HL-60 (cell line): Measurements from ENCODE around the gene CYB561.

Source experiments
- POLR2AphosphoS5 ChIP-seq: IDR thresholded peaks from 2 replicates; pipeline ENCODE4 v1.6.1; 2012; ENCODE audit warnings: low read depth
- TF ChIP-seq, protein P1 (sequence below): IDR thresholded peaks from one replicate; pipeline ENCODE4 v1.5.1; 2011; ENCODE audit warnings: low read length, control low read depth, inconsistent platforms; ENCODE audit not compliant: insufficient read depth

DNA sequence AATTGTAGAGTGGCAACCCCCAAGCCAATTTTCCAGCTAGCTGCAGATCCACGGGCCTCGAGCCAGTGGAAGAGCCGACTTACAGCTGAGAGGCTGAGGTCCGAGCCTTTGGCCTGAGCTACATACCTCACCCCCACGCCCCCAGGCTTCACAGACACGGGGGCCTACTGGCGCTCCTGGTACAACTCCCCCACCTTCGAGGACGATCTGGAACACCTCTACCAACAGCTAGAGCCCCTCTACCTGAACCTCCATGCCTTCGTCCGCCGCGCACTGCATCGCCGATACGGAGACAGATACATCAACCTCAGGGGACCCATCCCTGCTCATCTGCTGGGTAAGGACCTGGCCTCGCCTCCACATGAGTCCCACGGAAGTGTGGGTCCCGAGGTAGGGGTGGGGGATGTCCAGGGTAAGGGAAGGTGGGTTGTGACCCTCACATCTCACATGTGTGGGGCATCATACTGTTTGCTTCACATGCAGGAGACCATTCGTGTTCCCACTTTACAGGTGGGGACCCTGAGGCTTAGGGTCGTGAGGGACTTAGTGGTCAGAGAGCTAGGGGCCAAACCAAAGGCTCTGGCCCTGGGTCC, 34.2 kb upstream of the CYB561 start:
- TF ChIP-seq, protein P1, sequence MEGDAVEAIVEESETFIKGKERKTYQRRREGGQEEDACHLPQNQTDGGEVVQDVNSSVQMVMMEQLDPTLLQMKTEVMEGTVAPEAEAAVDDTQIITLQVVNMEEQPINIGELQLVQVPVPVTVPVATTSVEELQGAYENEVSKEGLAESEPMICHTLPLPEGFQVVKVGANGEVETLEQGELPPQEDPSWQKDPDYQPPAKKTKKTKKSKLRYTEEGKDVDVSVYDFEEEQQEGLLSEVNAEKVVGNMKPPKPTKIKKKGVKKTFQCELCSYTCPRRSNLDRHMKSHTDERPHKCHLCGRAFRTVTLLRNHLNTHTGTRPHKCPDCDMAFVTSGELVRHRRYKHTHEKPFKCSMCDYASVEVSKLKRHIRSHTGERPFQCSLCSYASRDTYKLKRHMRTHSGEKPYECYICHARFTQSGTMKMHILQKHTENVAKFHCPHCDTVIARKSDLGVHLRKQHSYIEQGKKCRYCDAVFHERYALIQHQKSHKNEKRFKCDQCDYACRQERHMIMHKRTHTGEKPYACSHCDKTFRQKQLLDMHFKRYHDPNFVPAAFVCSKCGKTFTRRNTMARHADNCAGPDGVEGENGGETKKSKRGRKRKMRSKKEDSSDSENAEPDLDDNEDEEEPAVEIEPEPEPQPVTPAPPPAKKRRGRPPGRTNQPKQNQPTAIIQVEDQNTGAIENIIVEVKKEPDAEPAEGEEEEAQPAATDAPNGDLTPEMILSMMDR: no peak
- no peak for TF ChIP-seq POLR2AphosphoS5
